Endothelial cell of umbilical vein (primary cell): ENCODE results near the gene NONO. TPM values are rescaled to one million over a fixed set of nuclear protein-coding genes. Genes with fewer than 3 reads are reported as not detected.

Experiments used
- BruUV-seq: library from RNA; stranded (reverse); fragments of 400-500 nt; replicated peaks from 2 replicates; lab custom pipeline; 2021; lab: Mats Ljungman, UMichigan
- CTCF ChIA-PET: fragments of 300-600, 350-600 bp; sonication (Branson Sonifier 250); formaldehyde crosslinking; loops from one replicate; lab custom pipeline; 2021; ENCODE audit warnings: antibody characterized with exemption, inconsistent platforms; lab: Charles Lee
- POLR2A ChIA-PET: fragments of 300-600, 350-600 bp; sonication (Branson Sonifier 250); formaldehyde crosslinking; loops from one replicate; lab custom pipeline; 2021; ENCODE audit warnings: antibody characterized with exemption, inconsistent platforms; lab: Charles Lee
- DNase-seq: peaks from one replicate; pipeline ENCODE4 v3.0.0-alpha.2; 2011; ENCODE audit warnings: low read depth, low spot score
- FAIRE-seq: peaks from 2 replicates; lab custom pipeline; 2011; peaks lifted over from hg19 to GRCh38; lab: Jason Lieb, UNC
- H2AFZ ChIP-seq: 2 replicates; pipeline ENCODE4 v1.6.0; 2012; ENCODE audit warnings: low read depth, low read length, control low read depth, inconsistent platforms
- H3K27ac ChIP-seq: 2 replicates; pipeline ENCODE4 v1.5.1; 2011; ENCODE audit warnings: low read depth, mild to moderate bottlenecking, control low read depth, low read length, moderate library complexity; ENCODE audit not compliant: insufficient read depth
- H3K27me3 ChIP-seq, 2 experiments: 2 replicates each; pipeline versions ENCODE4 v1.6.0 to v1.6.1; 2011; ENCODE audit warnings: low read length in 2 of 2, mixed read lengths in 1 of 2; ENCODE audit not compliant: control insufficient read depth in 2 of 2, insufficient read depth in 2 of 2
- H3K36me3 ChIP-seq, 2 experiments: 2 replicates in 1 of 2; 3 replicates in 1 of 2; pipeline ENCODE4 v1.5.1; 2011; ENCODE audit warnings: low read length in 2 of 2, mild to moderate bottlenecking in 1 of 2, moderate library complexity in 1 of 2; ENCODE audit not compliant: control insufficient read depth in 2 of 2, insufficient read depth in 2 of 2; ENCODE audit errors: extremely low read depth in 1 of 2
- H3K4me1 ChIP-seq: 3 replicates; pipeline ENCODE4 v1.5.1; 2011; ENCODE audit warnings: mild to moderate bottlenecking, low read length; ENCODE audit not compliant: control insufficient read depth, insufficient read depth; ENCODE audit errors: extremely low read depth
- H3K4me2 ChIP-seq: 2 replicates; pipeline ENCODE4 v1.6.1; 2011; ENCODE audit warnings: low read length, control low read depth, mixed read lengths; ENCODE audit not compliant: insufficient read depth
- H3K4me3 ChIP-seq, 3 experiments: fragments of 200-600 bp in 1 of 3; sonication (generic), shearing (Covaris generic) in 1 of 3; replicated peaks in 1 of 3; 2 replicates each; pipeline ENCODE4 v1.5.1; 2011 to 2016; ENCODE audit warnings: control low read depth in 3 of 3, low read length in 3 of 3, mild to moderate bottlenecking in 2 of 3, inconsistent platforms in 1 of 3, low read depth in 1 of 3, moderate library complexity in 1 of 3; ENCODE audit not compliant: insufficient read depth in 1 of 3
- H3K79me2 ChIP-seq: 2 replicates; pipeline ENCODE4 v1.6.0; 2012; ENCODE audit warnings: low read length, inconsistent platforms; ENCODE audit not compliant: control insufficient read depth, insufficient read depth
- H3K9ac ChIP-seq: replicated peaks from 2 replicates; pipeline ENCODE3; 2011; ENCODE audit warnings: low read length, control low read depth; ENCODE audit not compliant: insufficient read depth; ENCODE audit errors: extremely low read depth
- H3K9me1 ChIP-seq: replicated peaks from 3 replicates; pipeline ENCODE4 v1.6.0; 2011; ENCODE audit warnings: mild to moderate bottlenecking, low read length; ENCODE audit not compliant: control insufficient read depth, insufficient read depth; ENCODE audit errors: extremely low read depth
- H3K9me3 ChIP-seq: replicated peaks from 2 replicates; pipeline ENCODE4 v1.5.1; 2012; ENCODE audit warnings: low read length, inconsistent platforms; ENCODE audit not compliant: control insufficient read depth, insufficient read depth
- H4K20me1 ChIP-seq: replicated peaks from 2 replicates; pipeline ENCODE3; 2011; ENCODE audit warnings: mild to moderate bottlenecking, low read length; ENCODE audit not compliant: control insufficient read depth, insufficient read depth; ENCODE audit errors: extremely low read depth
- CTCF ChIP-seq, 2 donors: IDR thresholded peaks; 1 replicate in 1 of 2; 2 replicates in 1 of 2; pipeline ENCODE4 v1.5.1; 2011; ENCODE audit warnings: low read length in 2 of 2, mild to moderate bottlenecking in 2 of 2, moderate library complexity in 2 of 2, control low read depth in 1 of 2, inconsistent platforms in 1 of 2, low read depth in 1 of 2; ENCODE audit not compliant: insufficient read depth in 1 of 2; ENCODE audit errors: extremely low read depth in 1 of 2
- EZH2 ChIP-seq: IDR thresholded peaks from 2 replicates; pipeline ENCODE4 v1.6.1; 2012; ENCODE audit warnings: borderline replicate concordance, low read depth, mild to moderate bottlenecking, moderate library complexity, low read length, inconsistent platforms; ENCODE audit not compliant: severe bottlenecking
- GATA2 ChIP-seq: IDR thresholded peaks from 2 replicates; pipeline ENCODE4 v1.7.0; 2011; ENCODE audit warnings: low read depth, mild to moderate bottlenecking, moderate library complexity, mixed read lengths, low read length; ENCODE audit not compliant: insufficient read length, insufficient read depth
- JUN ChIP-seq: IDR thresholded peaks from 2 replicates; pipeline ENCODE4 v1.6.1; 2011; ENCODE audit warnings: borderline replicate concordance, low read depth; ENCODE audit not compliant: insufficient read length, insufficient read depth
- MAX ChIP-seq: IDR thresholded peaks from 2 replicates; pipeline ENCODE4 v1.6.1; 2011; ENCODE audit not compliant: insufficient read depth, insufficient read length
- MYC ChIP-seq: IDR thresholded peaks from one replicate; pipeline ENCODE4 v1.6.1; 2011; ENCODE audit warnings: mild to moderate bottlenecking, low read depth, low read length
- POLR2AphosphoS5 ChIP-seq: IDR thresholded peaks from 2 replicates; pipeline ENCODE4 v1.6.1; 2012; ENCODE audit warnings: low read depth, mild to moderate bottlenecking, control low read depth, low read length, moderate library complexity; ENCODE audit not compliant: insufficient read depth
- dilution Hi-C: fragments of 300-500 bp; cut with MboI; formaldehyde crosslinking; loops from one replicate; pipeline ENCODE4 v1.15.0; 2019; ENCODE audit warnings: low sequenced_read_pairs; ENCODE audit not compliant: extremely low pct_ligation_motif_present
- intact Hi-C: fragments of 100-400 bp; cut with micrococcal nuclease; formaldehyde crosslinking; loops from one replicate; pipeline ENCODE4 v1.10.0; 2022
- polyA plus RNA-seq, 4 experiments: library from polyadenylated mRNA; depleted of rRNA in 3 of 4; stranded (reverse) in 3 of 4; unstranded in 1 of 4; fragments of >200 nt; gene quantifications; 2 replicates each; pipeline versions ENCODE4 v1.2.1 to v1.2.3, GENCODE V29; 2011 to 2012; ENCODE audit warnings: missing spikeins in 1 of 4
- total RNA-seq: library from RNA; stranded (reverse); gene quantifications from 2 replicates; pipeline ENCODE4 v1.2.3, GENCODE V29; 2021

NONO gene
- total and polyA plus RNA-seq, 2 donors (not counting 3 experiments of a cell fraction or from before 2014, with no cell fraction given): 249 to 466 TPM

DNA sequence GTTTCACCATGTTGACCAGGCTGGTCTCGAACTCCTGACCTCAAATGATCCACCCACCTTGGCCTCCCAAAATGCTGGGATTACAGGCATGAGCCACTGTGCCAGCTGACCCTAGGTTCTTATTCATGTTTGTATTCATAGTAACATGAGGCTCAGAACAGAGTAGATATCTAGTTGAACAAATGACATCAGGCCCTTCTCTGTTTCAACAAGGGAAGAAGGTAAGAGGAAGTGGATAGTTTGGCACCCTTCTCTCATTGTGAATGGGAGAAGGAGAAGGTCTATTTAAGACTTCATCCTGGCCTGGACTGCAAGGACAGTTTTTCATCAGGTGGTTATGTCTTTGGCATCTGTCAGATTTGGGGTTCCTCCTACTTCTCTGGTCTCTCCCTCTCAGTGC lies 46.6 kb upstream of the NONO start:
- no peaks in the 10 kb centered on the region for H3K4me1 ChIP-seq
- CTCF ChIA-PET: no interaction called here
- no peak overlapping the region for H3K4me3 ChIP-seq
- FAIRE-seq (no peak), DNase-seq (no peak)
- peaks cover 0 to 13% of the 10 kb centered on the region in 2 experiments for H3K36me3 ChIP-seq
- no peak overlapping the region for H2AFZ ChIP-seq
- TF ChIP-seq GATA2 (no peak), JUN (no peak), POLR2AphosphoS5 (no peak), EZH2 (no peak), MAX (no peak), CTCF (IDR thresholded peaks at IDR 0.05; ENCODE audit: extremely low read depth in 1 of 2, insufficient read depth in 1 of 2, low read depth in 1 of 2, low read length in 2 of 2) (no peak), MYC (no peak)
- H3K27me3 ChIP-seq: no peaks in the 10 kb centered on the region
- H3K9me1 ChIP-seq: no peaks in the 10 kb centered on the region
- dilution Hi-C loops (no loop called here), intact Hi-C loops (no loop called here)
- POLR2A ChIA-PET: no interaction called here
- no peaks in the 10 kb centered on the region for H3K79me2 ChIP-seq
- no peak overlapping the region for H3K9ac ChIP-seq
- H3K9me3 ChIP-seq: no peaks in the 10 kb centered on the region
- no peak overlapping the region for H3K27ac ChIP-seq
- no peaks in the 10 kb centered on the region for H4K20me1 ChIP-seq
- no peak overlapping the region for H3K4me2 ChIP-seq
- no TSS peak for BruUV-seq
